GM21423 (cell line): ENCODE results near the gene GOLGA8M.
"Not testable (repeated sequence)": the region's sequence is repeated elsewhere in the genome, so short reads cannot be mapped to it uniquely, and the experiment has no call there.

Experiments
- ATAC-seq: cut with Tn5 transposase; IDR thresholded peaks from one replicate; pipeline ENCODE4 v1.9.1; 2021; ENCODE audit warnings: mild to moderate bottlenecking, moderate library complexity; ENCODE audit not compliant: unreplicated experiment

The GOLGA8M gene

DNA sequence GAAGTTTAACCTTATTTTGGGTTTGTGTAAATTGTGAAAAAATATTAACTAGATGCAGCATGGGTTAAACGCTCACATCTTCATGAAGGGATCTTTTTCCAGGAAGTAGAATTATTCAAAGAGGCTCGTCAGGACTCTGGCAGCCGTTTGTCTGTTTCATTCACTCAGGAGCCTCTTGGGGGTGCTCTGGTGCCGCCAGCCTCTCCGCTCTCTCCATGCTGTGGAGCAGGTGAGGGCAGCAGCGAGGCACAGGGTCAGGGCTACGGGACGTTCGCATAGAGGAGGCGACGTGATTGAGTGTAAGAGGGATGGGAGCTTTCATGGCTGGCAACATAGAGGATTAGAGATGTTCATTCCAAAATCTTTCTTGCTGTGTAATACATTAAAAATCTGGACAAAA is 48.5 kb downstream of the GOLGA8M start:
- not testable (repeated sequence) for ATAC-seq

DNA sequence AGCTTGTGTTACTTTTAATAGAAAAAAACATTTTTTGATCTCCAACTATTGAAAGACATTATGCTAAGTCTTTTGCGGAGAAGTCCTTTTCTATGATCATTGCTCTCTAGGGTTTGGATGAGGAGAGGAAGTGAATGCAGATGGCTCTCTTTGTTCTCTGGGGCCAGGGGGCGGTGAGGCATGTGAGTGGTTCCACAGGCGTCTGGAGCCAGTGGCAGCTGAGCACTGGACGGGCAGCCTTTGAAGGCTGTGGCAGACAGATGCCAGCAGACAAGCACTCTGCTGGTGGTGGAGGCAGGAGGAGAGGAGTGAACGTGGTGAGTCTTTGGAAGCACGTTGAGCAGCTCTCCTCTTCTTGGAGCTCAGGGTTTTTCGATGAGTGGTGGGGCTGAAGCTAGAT is 51.5 kb downstream of the GOLGA8M start:
- not testable (repeated sequence) for ATAC-seq

DNA sequence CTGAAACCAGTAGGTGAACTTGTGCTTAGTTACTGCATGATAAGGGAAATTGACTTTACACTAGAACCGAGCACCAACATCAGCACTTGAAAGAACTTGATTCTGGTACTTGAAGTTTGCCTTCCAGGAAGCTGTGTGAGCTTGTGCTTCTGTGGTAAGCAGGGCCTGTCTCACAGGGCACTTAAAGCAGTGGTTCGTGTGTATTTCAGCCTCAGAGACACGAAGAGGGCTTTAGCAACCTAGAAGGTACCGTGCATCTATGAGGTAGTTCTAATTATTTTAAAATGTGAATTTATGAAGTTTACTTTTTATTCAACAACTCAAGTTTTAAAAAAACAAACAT is 56.2 kb downstream of the GOLGA8M start:
- ATAC-seq, result not testable (repeated sequence)

DNA sequence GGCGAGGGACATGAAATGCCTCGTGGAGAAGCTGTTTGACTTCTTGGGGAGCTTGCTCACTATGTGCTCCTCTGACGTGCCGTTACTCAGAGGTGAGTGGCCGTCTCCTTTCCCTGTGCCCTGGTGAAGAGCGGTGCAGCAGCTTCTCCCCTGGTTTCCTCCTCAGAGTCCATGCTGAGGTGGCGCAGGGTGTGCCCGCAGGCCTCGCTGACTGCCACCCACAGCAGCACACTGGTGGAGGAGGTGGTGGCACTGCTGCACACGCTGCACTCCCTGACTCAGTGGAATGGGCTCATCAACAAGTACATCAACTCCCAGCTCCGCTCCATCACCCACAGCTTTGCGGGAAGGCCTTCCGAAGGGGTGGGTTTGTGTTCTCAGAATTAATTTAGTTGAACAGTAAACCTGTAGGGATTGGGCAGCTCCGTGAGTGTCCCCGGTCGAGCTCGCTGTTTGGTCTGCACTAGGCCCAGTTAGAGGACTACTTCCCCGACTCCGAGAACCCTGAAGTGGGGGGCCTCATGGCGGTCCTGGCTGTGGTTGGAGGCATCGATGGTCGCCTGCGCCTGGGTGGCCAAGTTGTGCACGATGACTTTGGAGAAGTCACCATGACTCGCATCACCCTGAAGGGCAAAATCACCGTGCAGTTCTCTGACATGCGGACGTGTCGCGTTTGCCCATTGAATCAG is 56.7 kb downstream of the GOLGA8M start:
- not testable (repeated sequence) for ATAC-seq

DNA sequence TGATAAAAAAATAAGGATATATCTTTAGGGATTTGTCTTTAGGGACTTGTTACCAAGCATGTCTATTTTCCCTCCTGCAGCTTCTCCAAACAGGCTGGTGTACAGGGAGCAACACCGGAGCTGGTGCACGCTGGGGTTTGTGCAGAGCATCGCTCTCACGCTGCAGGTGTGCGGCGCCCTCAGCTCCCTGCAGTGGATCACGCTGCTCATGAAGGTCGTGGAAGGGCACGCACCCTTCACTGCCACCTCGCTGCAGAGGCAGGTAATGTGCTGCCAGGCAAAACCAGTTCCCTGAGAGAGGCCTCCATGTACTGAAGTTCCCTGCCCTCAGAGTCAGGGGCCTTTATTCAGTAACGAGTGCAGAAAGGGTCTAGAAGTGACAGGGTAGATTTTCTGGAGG is 58.0 kb downstream of the GOLGA8M start:
- not testable (repeated sequence) for ATAC-seq

DNA sequence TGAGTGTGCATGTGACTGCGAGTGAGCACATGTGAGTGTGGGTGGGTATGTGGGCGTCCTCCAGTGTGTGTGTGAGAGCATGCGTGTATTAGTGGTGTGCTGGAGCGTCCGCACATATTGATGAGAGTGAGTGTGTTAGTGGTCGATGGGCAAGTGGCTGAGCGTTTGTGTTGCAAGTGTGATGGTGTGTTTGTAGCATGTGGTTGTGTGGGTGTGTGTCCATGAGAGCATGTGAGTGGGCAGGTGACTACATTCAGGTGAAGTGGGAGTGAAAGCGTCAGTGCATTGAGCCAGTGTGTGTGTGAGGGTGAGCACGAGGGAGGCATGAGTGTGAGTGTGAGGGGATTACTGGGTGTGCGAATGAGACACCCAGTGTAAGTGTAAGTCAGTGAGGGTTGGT is 59.7 kb downstream of the GOLGA8M start:
- ATAC-seq, result not testable (repeated sequence)
